Progenitor cell of endocrine pancreas (in vitro differentiated cells): ENCODE data around the gene IPO13. TPM values are rescaled to one million over a fixed set of nuclear protein-coding genes. Genes with fewer than 3 reads are reported as not detected.

Experiments
- DNase-seq: peaks from one replicate; pipeline ENCODE4 v3.0.0; 2021; ENCODE audit warnings: low spot score; ENCODE audit not compliant: unreplicated experiment
- H3K27ac Mint-ChIP-seq: 2 replicates; pipeline ENCODE4 v1.8.0; 2021; ENCODE audit warnings: mild to moderate bottlenecking, moderate library complexity, mixed read lengths
- H3K27me3 Mint-ChIP-seq: 2 replicates; pipeline ENCODE4 v1.8.0; 2021; ENCODE audit warnings: mixed read lengths
- H3K36me3 Mint-ChIP-seq: 2 replicates; pipeline ENCODE4 v1.8.0; 2022; ENCODE audit warnings: mixed read lengths; ENCODE audit not compliant: insufficient read depth
- H3K4me1 Mint-ChIP-seq: 2 replicates; pipeline ENCODE4 v1.8.0; 2021; ENCODE audit warnings: low read depth, mixed read lengths
- H3K4me3 Mint-ChIP-seq: 2 replicates; pipeline ENCODE4 v1.8.0; 2021; ENCODE audit warnings: low read depth, mild to moderate bottlenecking, moderate library complexity, mixed read lengths
- H3K9me3 Mint-ChIP-seq: 2 replicates; pipeline ENCODE4 v1.8.0; 2021; ENCODE audit warnings: low read depth, mixed read lengths
- CTCF ChIP-seq: fragments of 200-600 bp; sonication (generic); IDR thresholded peaks from one replicate; pipeline ENCODE4 v1.5.0; 2021; ENCODE audit warnings: antibody characterized with exemption, mild to moderate bottlenecking; ENCODE audit not compliant: unreplicated experiment
- total RNA-seq: library from RNA; stranded (reverse); gene quantifications from 2 replicates; pipeline ENCODE4 v1.2.1, GENCODE V29; 2021

Gene IPO13
- total RNA-seq, 1 donor from 2014 or later: 34.6 TPM

- H3K27ac Mint-ChIP-seq: no peak overlapping the region
- no peaks in the 10 kb centered on the region for H3K27me3 Mint-ChIP-seq
- peaks cover 7% of the 10 kb centered on the region for H3K4me1 Mint-ChIP-seq
- no peaks in the 10 kb centered on the region for H3K36me3 Mint-ChIP-seq
- H3K9me3 Mint-ChIP-seq: no peaks in the 10 kb centered on the region
- H3K4me3 Mint-ChIP-seq: no peak overlapping the region
- no peak for TF ChIP-seq CTCF
- no peak for DNase-seq
Measured at GRCh38 chr1:44013949-44014348, 67.2 kb downstream of the IPO13 start.

DNA sequence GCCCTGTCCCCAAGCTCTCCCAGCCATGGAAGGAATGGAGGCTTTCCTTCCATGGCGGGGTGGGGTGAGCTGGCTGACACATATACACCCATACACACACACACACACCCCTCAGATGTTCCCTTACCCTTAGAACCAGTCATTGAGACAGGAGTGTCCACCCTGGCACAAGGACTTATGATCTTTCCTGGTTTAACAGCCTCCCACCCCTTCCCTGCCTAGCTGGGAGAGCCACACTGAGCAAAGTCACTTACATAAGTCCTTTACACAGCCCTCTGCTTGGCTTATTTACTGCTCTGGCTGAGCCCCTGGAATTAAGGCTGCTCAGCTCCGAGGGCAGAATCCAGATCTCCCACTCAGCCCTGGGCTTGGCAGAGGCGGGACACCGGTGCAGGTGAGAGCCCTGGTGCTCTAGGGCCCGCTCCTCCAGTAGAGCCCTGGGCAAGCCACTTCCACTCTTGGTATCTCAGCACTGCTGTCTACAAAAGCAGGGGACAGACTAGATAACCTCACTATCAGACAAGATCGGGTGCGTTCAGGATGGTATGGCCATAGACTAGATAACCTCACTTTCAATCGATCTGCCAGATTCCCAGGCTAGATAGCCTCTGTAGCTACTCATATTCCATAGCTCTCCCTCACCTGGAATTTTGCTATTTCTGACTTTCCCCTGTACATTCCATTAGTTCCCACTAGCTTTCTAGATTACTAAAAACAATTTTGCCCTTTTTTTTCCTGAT, 67.8 kb downstream of the IPO13 start:
- H3K27ac Mint-ChIP-seq: no peak overlapping the region
- no peak for TF ChIP-seq CTCF

DNA sequence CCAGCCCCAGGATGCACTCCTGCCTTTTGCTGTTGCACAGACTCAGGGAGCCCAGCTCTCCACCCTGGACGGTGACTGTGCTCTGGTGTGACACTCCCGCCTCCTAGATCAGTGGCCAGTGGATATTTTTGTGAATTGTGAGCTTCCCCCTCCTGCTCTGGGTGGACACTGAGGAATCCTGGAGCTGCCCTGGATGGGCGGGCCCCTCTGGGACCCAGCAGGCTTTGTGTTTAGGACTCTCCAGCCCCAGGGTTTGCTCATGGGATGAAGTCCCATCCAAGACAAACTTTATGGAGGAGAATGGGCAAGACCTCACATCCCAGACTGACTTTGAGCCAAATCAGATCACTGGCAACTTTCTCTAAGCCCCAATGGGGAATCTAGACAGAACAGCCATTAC, 68.5 kb downstream of the IPO13 start:
- H3K4me1 Mint-ChIP-seq: peaks cover 7% of the 10 kb centered on the region
- DNase-seq: no peak
- no peak overlapping the region for H3K27ac Mint-ChIP-seq
- H3K9me3 Mint-ChIP-seq: no peaks in the 10 kb centered on the region
- no peaks in the 10 kb centered on the region for H3K27me3 Mint-ChIP-seq
- no peak overlapping the region for H3K4me3 Mint-ChIP-seq
- H3K36me3 Mint-ChIP-seq: no peaks in the 10 kb centered on the region
- TF ChIP-seq CTCF: no peak

More for the DNA sequence above, 67.8 kb downstream of the IPO13 start:
- Mint-ChIP-seq H3K4me1 (peaks cover 7% of the 10 kb centered on the region), H3K36me3 (no peaks in the 10 kb centered on the region), H3K27me3 (no peaks in the 10 kb centered on the region), H3K9me3 (no peaks in the 10 kb centered on the region), H3K4me3 (no peak overlapping the region)
- DNase-seq: no peak

- DNase-seq: no peak
- H3K36me3 Mint-ChIP-seq: no peaks in the 10 kb centered on the region
- H3K4me1 Mint-ChIP-seq: peaks cover 7% of the 10 kb centered on the region
- no peak overlapping the region for H3K4me3 Mint-ChIP-seq
- H3K27me3 Mint-ChIP-seq: no peaks in the 10 kb centered on the region
- H3K9me3 Mint-ChIP-seq: no peaks in the 10 kb centered on the region
- no peak overlapping the region for H3K27ac Mint-ChIP-seq
- no peak for TF ChIP-seq CTCF
Measured at GRCh38 chr1:44016041-44016889, 69.5 kb downstream of the IPO13 start.

GRCh38 chr1:44016890-44017400, 70.2 kb downstream of the IPO13 start:
- no peak for TF ChIP-seq CTCF
- no peaks in the 10 kb centered on the region for H3K27me3 Mint-ChIP-seq
- no peak overlapping the region for H3K27ac Mint-ChIP-seq
- DNase-seq: no peak
- H3K4me1 Mint-ChIP-seq: peaks cover 3% of the 10 kb centered on the region
- H3K4me3 Mint-ChIP-seq: no peak overlapping the region
- no peaks in the 10 kb centered on the region for H3K36me3 Mint-ChIP-seq
- no peaks in the 10 kb centered on the region for H3K9me3 Mint-ChIP-seq
